Endothelial cell of umbilical vein (primary cell): ENCODE data around the gene CFAP99. TPM values are rescaled to one million over a fixed set of nuclear protein-coding genes. Genes with fewer than 3 reads are reported as not detected.

Experiments used
- BruUV-seq: library from RNA; stranded (reverse); fragments of 400-500 nt; replicated peaks from 2 replicates; lab custom pipeline; 2021; lab: Mats Ljungman, UMichigan
- CTCF ChIA-PET: fragments of 300-600, 350-600 bp; sonication (Branson Sonifier 250); formaldehyde crosslinking; loops from one replicate; lab custom pipeline; 2021; ENCODE audit warnings: antibody characterized with exemption, inconsistent platforms; lab: Charles Lee
- POLR2A ChIA-PET: fragments of 300-600, 350-600 bp; sonication (Branson Sonifier 250); formaldehyde crosslinking; loops from one replicate; lab custom pipeline; 2021; ENCODE audit warnings: antibody characterized with exemption, inconsistent platforms; lab: Charles Lee
- DNase-seq: peaks from one replicate; pipeline ENCODE4 v3.0.0-alpha.2; 2011; ENCODE audit warnings: low read depth, low spot score
- FAIRE-seq: peaks from 2 replicates; lab custom pipeline; 2011; peaks lifted over from hg19 to GRCh38; lab: Jason Lieb, UNC
- H2AFZ ChIP-seq: 2 replicates; pipeline ENCODE4 v1.6.0; 2012; ENCODE audit warnings: low read depth, low read length, control low read depth, inconsistent platforms
- H3K27ac ChIP-seq: 2 replicates; pipeline ENCODE4 v1.5.1; 2011; ENCODE audit warnings: low read depth, mild to moderate bottlenecking, control low read depth, low read length, moderate library complexity; ENCODE audit not compliant: insufficient read depth
- H3K27me3 ChIP-seq, 2 experiments: 2 replicates each; pipeline versions ENCODE4 v1.6.0 to v1.6.1; 2011; ENCODE audit warnings: low read length in 2 of 2, mixed read lengths in 1 of 2; ENCODE audit not compliant: control insufficient read depth in 2 of 2, insufficient read depth in 2 of 2
- H3K36me3 ChIP-seq, 2 experiments: 2 replicates in 1 of 2; 3 replicates in 1 of 2; pipeline ENCODE4 v1.5.1; 2011; ENCODE audit warnings: low read length in 2 of 2, mild to moderate bottlenecking in 1 of 2, moderate library complexity in 1 of 2; ENCODE audit not compliant: control insufficient read depth in 2 of 2, insufficient read depth in 2 of 2; ENCODE audit errors: extremely low read depth in 1 of 2
- H3K4me1 ChIP-seq: 3 replicates; pipeline ENCODE4 v1.5.1; 2011; ENCODE audit warnings: mild to moderate bottlenecking, low read length; ENCODE audit not compliant: control insufficient read depth, insufficient read depth; ENCODE audit errors: extremely low read depth
- H3K4me2 ChIP-seq: 2 replicates; pipeline ENCODE4 v1.6.1; 2011; ENCODE audit warnings: low read length, control low read depth, mixed read lengths; ENCODE audit not compliant: insufficient read depth
- H3K4me3 ChIP-seq, 3 experiments: fragments of 200-600 bp in 1 of 3; sonication (generic), shearing (Covaris generic) in 1 of 3; replicated peaks in 1 of 3; 2 replicates each; pipeline ENCODE4 v1.5.1; 2011 to 2016; ENCODE audit warnings: control low read depth in 3 of 3, low read length in 3 of 3, mild to moderate bottlenecking in 2 of 3, inconsistent platforms in 1 of 3, low read depth in 1 of 3, moderate library complexity in 1 of 3; ENCODE audit not compliant: insufficient read depth in 1 of 3
- H3K79me2 ChIP-seq: 2 replicates; pipeline ENCODE4 v1.6.0; 2012; ENCODE audit warnings: low read length, inconsistent platforms; ENCODE audit not compliant: control insufficient read depth, insufficient read depth
- H3K9ac ChIP-seq: replicated peaks from 2 replicates; pipeline ENCODE3; 2011; ENCODE audit warnings: low read length, control low read depth; ENCODE audit not compliant: insufficient read depth; ENCODE audit errors: extremely low read depth
- H3K9me1 ChIP-seq: replicated peaks from 3 replicates; pipeline ENCODE4 v1.6.0; 2011; ENCODE audit warnings: mild to moderate bottlenecking, low read length; ENCODE audit not compliant: control insufficient read depth, insufficient read depth; ENCODE audit errors: extremely low read depth
- H3K9me3 ChIP-seq: replicated peaks from 2 replicates; pipeline ENCODE4 v1.5.1; 2012; ENCODE audit warnings: low read length, inconsistent platforms; ENCODE audit not compliant: control insufficient read depth, insufficient read depth
- H4K20me1 ChIP-seq: replicated peaks from 2 replicates; pipeline ENCODE3; 2011; ENCODE audit warnings: mild to moderate bottlenecking, low read length; ENCODE audit not compliant: control insufficient read depth, insufficient read depth; ENCODE audit errors: extremely low read depth
- EZH2 ChIP-seq: IDR thresholded peaks from 2 replicates; pipeline ENCODE4 v1.6.1; 2012; ENCODE audit warnings: borderline replicate concordance, low read depth, mild to moderate bottlenecking, moderate library complexity, low read length, inconsistent platforms; ENCODE audit not compliant: severe bottlenecking
- FOS ChIP-seq: IDR thresholded peaks from 2 replicates; pipeline ENCODE4 v1.6.1; 2011; ENCODE audit warnings: mild to moderate bottlenecking, low read length, moderate library complexity, borderline replicate concordance; ENCODE audit not compliant: insufficient read depth
- GATA2 ChIP-seq: IDR thresholded peaks from 2 replicates; pipeline ENCODE4 v1.7.0; 2011; ENCODE audit warnings: low read depth, mild to moderate bottlenecking, moderate library complexity, mixed read lengths, low read length; ENCODE audit not compliant: insufficient read length, insufficient read depth
- JUN ChIP-seq: IDR thresholded peaks from 2 replicates; pipeline ENCODE4 v1.6.1; 2011; ENCODE audit warnings: borderline replicate concordance, low read depth; ENCODE audit not compliant: insufficient read length, insufficient read depth
- MYC ChIP-seq: IDR thresholded peaks from one replicate; pipeline ENCODE4 v1.6.1; 2011; ENCODE audit warnings: mild to moderate bottlenecking, low read depth, low read length
- POLR2A ChIP-seq: IDR thresholded peaks from 2 replicates; pipeline ENCODE4 v1.6.1; 2012; ENCODE audit warnings: low read depth, mild to moderate bottlenecking, control low read depth, low read length
- POLR2AphosphoS5 ChIP-seq: IDR thresholded peaks from 2 replicates; pipeline ENCODE4 v1.6.1; 2012; ENCODE audit warnings: low read depth, mild to moderate bottlenecking, control low read depth, low read length, moderate library complexity; ENCODE audit not compliant: insufficient read depth
- dilution Hi-C: fragments of 300-500 bp; cut with MboI; formaldehyde crosslinking; loops from one replicate; pipeline ENCODE4 v1.15.0; 2019; ENCODE audit warnings: low sequenced_read_pairs; ENCODE audit not compliant: extremely low pct_ligation_motif_present
- intact Hi-C: fragments of 100-400 bp; cut with micrococcal nuclease; formaldehyde crosslinking; loops from one replicate; pipeline ENCODE4 v1.10.0; 2022
- polyA plus RNA-seq, 4 experiments: library from polyadenylated mRNA; depleted of rRNA in 3 of 4; stranded (reverse) in 3 of 4; unstranded in 1 of 4; fragments of >200 nt; gene quantifications; 2 replicates each; pipeline versions ENCODE4 v1.2.1 to v1.2.3, GENCODE V29; 2011 to 2012; ENCODE audit warnings: missing spikeins in 1 of 4
- total RNA-seq: library from RNA; stranded (reverse); gene quantifications from 2 replicates; pipeline ENCODE4 v1.2.3, GENCODE V29; 2021
- TF ChIP-seq, protein P1 (sequence below): IDR thresholded peaks from 2 replicates; pipeline ENCODE4 v1.6.1; 2011; ENCODE audit not compliant: insufficient read depth, insufficient read length
- TF ChIP-seq, protein P2 (sequence below), 2 donors: IDR thresholded peaks; 1 replicate in 1 of 2; 2 replicates in 1 of 2; pipeline ENCODE4 v1.5.1; 2011; ENCODE audit warnings: low read length in 2 of 2, mild to moderate bottlenecking in 2 of 2, moderate library complexity in 2 of 2, control low read depth in 1 of 2, inconsistent platforms in 1 of 2, low read depth in 1 of 2; ENCODE audit not compliant: insufficient read depth in 1 of 2; ENCODE audit errors: extremely low read depth in 1 of 2

CFAP99 gene
- total and polyA plus RNA-seq, 2 donors (not counting 3 experiments of a cell fraction or from before 2014, with no cell fraction given), result 0.03 TPM; not detected in 1

DNA sequence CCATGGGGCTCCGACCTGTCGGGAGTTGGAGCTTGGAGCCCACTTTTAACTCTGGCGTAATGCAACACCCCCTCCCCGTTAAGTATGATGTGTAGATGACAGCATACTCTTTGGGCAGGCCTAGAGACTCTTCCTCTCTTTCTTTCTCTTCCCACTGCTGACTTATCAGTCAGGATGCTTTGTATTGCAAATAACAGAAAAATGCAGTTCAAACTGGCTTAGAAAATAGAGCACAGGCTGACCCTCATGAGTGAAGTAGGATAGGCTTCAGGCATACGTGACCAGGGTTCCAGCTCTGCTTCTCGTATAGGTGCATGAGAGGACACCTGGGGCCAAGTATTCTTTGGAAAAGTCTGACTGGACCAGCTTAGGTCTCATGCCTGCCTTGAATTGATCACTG lies 26.8 kb downstream of the CFAP99 start:
- TF ChIP-seq POLR2A (no peak), JUN (no peak)
- no TSS peak for BruUV-seq
- POLR2A ChIA-PET, result no interaction called here
- no peak for FAIRE-seq
- H3K27me3 ChIP-seq, result no peaks in the 10 kb centered on the region
- H4K20me1 ChIP-seq, result no peaks in the 10 kb centered on the region
- H3K4me3 ChIP-seq, result no peak overlapping the region
- H3K9ac ChIP-seq, result no peak overlapping the region
- intact Hi-C loops (no loop called here), dilution Hi-C loops (no loop called here)
- H3K79me2 ChIP-seq, result no peaks in the 10 kb centered on the region
- CTCF ChIA-PET, result interaction anchor here (1.1 kb wide), 1 partner anchor 226 kb away, joined by 7 read pairs; no protein-coding TSS in a partner anchor
- H3K4me1 ChIP-seq, result no peaks in the 10 kb centered on the region
- no peak overlapping the region for H3K27ac ChIP-seq
- H3K9me1 ChIP-seq, result no peaks in the 10 kb centered on the region
- H3K4me2 ChIP-seq, result no peak overlapping the region
- no peaks in the 10 kb centered on the region for H3K9me3 ChIP-seq
- H3K36me3 ChIP-seq, result no peaks in the 10 kb centered on the region
- H2AFZ ChIP-seq, result no peak overlapping the region
- no peak for DNase-seq

DNA sequence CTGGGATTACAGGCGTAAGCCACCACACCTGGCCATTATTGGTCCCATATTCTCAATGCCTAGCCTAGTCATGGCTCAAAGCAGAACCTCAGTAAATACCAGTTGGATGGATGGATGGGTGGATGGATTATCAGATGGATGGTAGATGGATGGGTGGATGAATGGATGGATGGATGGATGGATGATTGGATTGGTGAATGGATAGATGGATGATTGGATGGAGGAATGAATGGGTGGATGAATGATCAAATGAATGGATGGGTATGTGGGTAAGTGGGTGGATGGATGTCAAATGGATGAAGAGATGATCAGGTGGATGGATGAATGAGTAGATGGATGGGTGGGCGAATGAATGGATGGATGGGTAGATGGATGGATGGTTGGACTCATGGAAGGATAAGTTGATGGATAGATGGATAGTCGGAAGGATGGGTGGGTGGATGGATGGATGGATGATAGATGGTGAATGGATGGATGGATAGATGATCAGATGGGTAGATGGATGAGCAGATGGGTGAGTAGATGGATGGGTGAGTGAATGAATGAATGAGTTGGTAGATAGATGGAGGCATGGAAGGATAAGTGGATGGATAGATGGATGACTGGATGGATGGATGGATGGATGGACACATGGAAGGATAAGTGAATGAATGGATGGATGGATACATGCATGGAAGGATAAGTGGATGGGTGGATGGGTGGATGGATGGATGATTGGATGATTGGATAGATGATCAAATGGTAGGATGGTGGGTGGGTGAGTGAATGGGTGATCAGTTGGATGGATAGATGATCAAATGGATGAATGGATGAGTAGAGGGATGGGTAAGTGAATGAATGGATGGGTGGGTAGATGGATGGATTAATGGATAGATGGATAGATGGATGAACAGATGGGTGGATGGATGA lies 28.2 kb downstream of the CFAP99 start:
- TF ChIP-seq, protein P1, sequence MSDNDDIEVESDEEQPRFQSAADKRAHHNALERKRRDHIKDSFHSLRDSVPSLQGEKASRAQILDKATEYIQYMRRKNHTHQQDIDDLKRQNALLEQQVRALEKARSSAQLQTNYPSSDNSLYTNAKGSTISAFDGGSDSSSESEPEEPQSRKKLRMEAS, result no peak
- no peak for TF ChIP-seq POLR2AphosphoS5
- no peak for TF ChIP-seq MYC
- TF ChIP-seq JUN, result no peak
- TF ChIP-seq FOS, result no peak
- no peak for TF ChIP-seq POLR2A
- TF ChIP-seq, protein P2, sequence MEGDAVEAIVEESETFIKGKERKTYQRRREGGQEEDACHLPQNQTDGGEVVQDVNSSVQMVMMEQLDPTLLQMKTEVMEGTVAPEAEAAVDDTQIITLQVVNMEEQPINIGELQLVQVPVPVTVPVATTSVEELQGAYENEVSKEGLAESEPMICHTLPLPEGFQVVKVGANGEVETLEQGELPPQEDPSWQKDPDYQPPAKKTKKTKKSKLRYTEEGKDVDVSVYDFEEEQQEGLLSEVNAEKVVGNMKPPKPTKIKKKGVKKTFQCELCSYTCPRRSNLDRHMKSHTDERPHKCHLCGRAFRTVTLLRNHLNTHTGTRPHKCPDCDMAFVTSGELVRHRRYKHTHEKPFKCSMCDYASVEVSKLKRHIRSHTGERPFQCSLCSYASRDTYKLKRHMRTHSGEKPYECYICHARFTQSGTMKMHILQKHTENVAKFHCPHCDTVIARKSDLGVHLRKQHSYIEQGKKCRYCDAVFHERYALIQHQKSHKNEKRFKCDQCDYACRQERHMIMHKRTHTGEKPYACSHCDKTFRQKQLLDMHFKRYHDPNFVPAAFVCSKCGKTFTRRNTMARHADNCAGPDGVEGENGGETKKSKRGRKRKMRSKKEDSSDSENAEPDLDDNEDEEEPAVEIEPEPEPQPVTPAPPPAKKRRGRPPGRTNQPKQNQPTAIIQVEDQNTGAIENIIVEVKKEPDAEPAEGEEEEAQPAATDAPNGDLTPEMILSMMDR (IDR thresholded peaks at IDR 0.05; ENCODE audit: extremely low read depth in 1 of 2, insufficient read depth in 1 of 2, low read depth in 1 of 2, low read length in 2 of 2), result no peak
- TF ChIP-seq EZH2, result no peak
- no peak for TF ChIP-seq GATA2
- H3K9me3 ChIP-seq, result no peaks in the 10 kb centered on the region
- H3K4me2 ChIP-seq, result no peak overlapping the region
- no peaks in the 10 kb centered on the region for H3K36me3 ChIP-seq
- H3K9me1 ChIP-seq, result no peaks in the 10 kb centered on the region
- H3K9ac ChIP-seq, result no peak overlapping the region
- dilution Hi-C loops, result no loop called here
- H3K27ac ChIP-seq, result no peak overlapping the region
- no peaks in the 10 kb centered on the region for H3K4me1 ChIP-seq
- intact Hi-C loops, result no loop called here
- ChIA-PET CTCF (no interaction called here), POLR2A (no interaction called here)
- no peak overlapping the region for H2AFZ ChIP-seq
- no peak for DNase-seq
- no peak for FAIRE-seq
- no peaks in the 10 kb centered on the region for H3K79me2 ChIP-seq
- no peak overlapping the region for H3K4me3 ChIP-seq
- H4K20me1 ChIP-seq, result no peaks in the 10 kb centered on the region
- BruUV-seq, result no TSS peak
- no peaks in the 10 kb centered on the region for H3K27me3 ChIP-seq
